KMS-11 (cell line): ENCODE data around the gene PHEX.

Source experiments
- H2AFZ ChIP-seq: fragments of 200-600 bp; sonication (generic); 2 replicates; pipeline ENCODE4 v1.6.1; 2016; ENCODE audit warnings: antibody characterized with exemption, mixed run types, low read depth
- H3K27ac ChIP-seq: fragments of 200-600 bp; sonication (generic); 2 replicates; pipeline ENCODE4 v1.6.1; 2016; ENCODE audit warnings: mild to moderate bottlenecking, mixed run types
- H3K27me3 ChIP-seq: fragments of 200-600 bp; sonication (generic); 2 replicates; pipeline ENCODE4 v1.6.1; 2017; ENCODE audit warnings: mild to moderate bottlenecking, low read depth, mixed run types, moderate library complexity; ENCODE audit not compliant: insufficient read depth
- H3K36me3 ChIP-seq: fragments of 200-600 bp; sonication (generic); 2 replicates; pipeline ENCODE4 v1.6.1; 2017; ENCODE audit warnings: mild to moderate bottlenecking, mixed run types; ENCODE audit not compliant: insufficient read depth
- H3K4me1 ChIP-seq: fragments of 200-600 bp; sonication (generic); 2 replicates; pipeline ENCODE4 v1.6.1; 2016; ENCODE audit warnings: mild to moderate bottlenecking, low read depth, mixed run types; ENCODE audit not compliant: poor library complexity, severe bottlenecking
- H3K4me2 ChIP-seq: fragments of 200-600 bp; sonication (generic); 2 replicates; pipeline ENCODE4 v1.7.0; 2016; ENCODE audit warnings: mild to moderate bottlenecking, mixed run types
- H3K4me3 ChIP-seq: fragments of 200-600 bp; sonication (generic); IDR thresholded peaks from 2 replicates; pipeline ENCODE4 v1.6.1; 2017; ENCODE audit warnings: low read depth, low read length, mixed read lengths; ENCODE audit not compliant: insufficient read depth
- H3K79me2 ChIP-seq: fragments of 200-600 bp; sonication (generic); 2 replicates; pipeline ENCODE4 v1.6.1; 2016; ENCODE audit warnings: low read depth, mixed run types; ENCODE audit not compliant: insufficient read depth
- H3K9ac ChIP-seq: fragments of 200-600 bp; sonication (generic); 2 replicates; pipeline ENCODE4 v1.6.1; 2016; ENCODE audit warnings: mild to moderate bottlenecking, mixed run types
- H4K20me1 ChIP-seq: fragments of 200-600 bp; sonication (generic); 2 replicates; pipeline ENCODE4 v1.6.1; 2016; ENCODE audit warnings: mild to moderate bottlenecking, mixed run types; ENCODE audit not compliant: insufficient read depth
- CTCF ChIP-seq: fragments of 200-600 bp; sonication (generic); conservative IDR thresholded peaks from 2 replicates; pipeline ENCODE4 v1.6.1; 2017; ENCODE audit warnings: low read depth, mild to moderate bottlenecking, antibody characterized with exemption, low read length, moderate library complexity, mixed read lengths

Gene PHEX

GRCh38 chrX:22021751-22022324 is 10.3 kb upstream of the PHEX start:
- Histone ChIP-seq H3K27ac (no peak overlapping the region), H2AFZ (no peak overlapping the region), H3K4me2 (no peak overlapping the region), H3K79me2 (no peaks in the 10 kb centered on the region), H3K36me3 (no peaks in the 10 kb centered on the region), H3K27me3 (no peaks in the 10 kb centered on the region), H4K20me1 (no peaks in the 10 kb centered on the region), H3K9ac (no peak overlapping the region), H3K4me1 (no peaks in the 10 kb centered on the region), H3K4me3 (no peak overlapping the region)
- TF ChIP-seq CTCF, result no peak

GRCh38 chrX:22024577-22024976 is 7.5 kb upstream of the PHEX start:
- H3K4me2 ChIP-seq, result no peak overlapping the region
- H4K20me1 ChIP-seq, result no peaks in the 10 kb centered on the region
- no peak overlapping the region for H3K9ac ChIP-seq
- no peak overlapping the region for H2AFZ ChIP-seq
- H3K79me2 ChIP-seq, result no peaks in the 10 kb centered on the region
- no peaks in the 10 kb centered on the region for H3K4me1 ChIP-seq
- H3K27ac ChIP-seq, result no peak overlapping the region
- no peaks in the 10 kb centered on the region for H3K36me3 ChIP-seq
- H3K4me3 ChIP-seq, result no peak overlapping the region
- no peak for TF ChIP-seq CTCF
- no peaks in the 10 kb centered on the region for H3K27me3 ChIP-seq

GRCh38 chrX:22025751-22026150 is 6.4 kb upstream of the PHEX start:
- Histone ChIP-seq H3K36me3 (no peaks in the 10 kb centered on the region), H3K4me3 (no peak overlapping the region), H2AFZ (no peak overlapping the region), H3K9ac (no peak overlapping the region), H4K20me1 (no peaks in the 10 kb centered on the region), H3K27me3 (no peaks in the 10 kb centered on the region), H3K79me2 (no peaks in the 10 kb centered on the region), H3K4me1 (no peaks in the 10 kb centered on the region), H3K4me2 (no peak overlapping the region), H3K27ac (no peak overlapping the region)
- no peak for TF ChIP-seq CTCF

GRCh38 chrX:22026731-22027130 is 5.4 kb upstream of the PHEX start:
- H3K4me3 ChIP-seq, result no peak overlapping the region
- H4K20me1 ChIP-seq, result no peaks in the 10 kb centered on the region
- no peak overlapping the region for H2AFZ ChIP-seq
- H3K4me1 ChIP-seq, result no peaks in the 10 kb centered on the region
- H3K27me3 ChIP-seq, result no peaks in the 10 kb centered on the region
- TF ChIP-seq CTCF, result no peak
- no peak overlapping the region for H3K9ac ChIP-seq
- no peak overlapping the region for H3K4me2 ChIP-seq
- H3K27ac ChIP-seq, result no peak overlapping the region
- H3K36me3 ChIP-seq, result no peaks in the 10 kb centered on the region
- no peaks in the 10 kb centered on the region for H3K79me2 ChIP-seq
